ENCODE results near the gene MRTFA. TPM values are rescaled to one million over a fixed set of nuclear protein-coding genes. Genes with fewer than 3 reads are reported as not detected.

Gene MRTFA
- total RNA-seq, 4 donors from 2014 or later, result 32.6 to 173 (median 76.1) TPM

GRCh38 chr22:40406063-40406890, 230.2 kb downstream of the MRTFA start:
- TF ChIP-seq, protein P1, sequence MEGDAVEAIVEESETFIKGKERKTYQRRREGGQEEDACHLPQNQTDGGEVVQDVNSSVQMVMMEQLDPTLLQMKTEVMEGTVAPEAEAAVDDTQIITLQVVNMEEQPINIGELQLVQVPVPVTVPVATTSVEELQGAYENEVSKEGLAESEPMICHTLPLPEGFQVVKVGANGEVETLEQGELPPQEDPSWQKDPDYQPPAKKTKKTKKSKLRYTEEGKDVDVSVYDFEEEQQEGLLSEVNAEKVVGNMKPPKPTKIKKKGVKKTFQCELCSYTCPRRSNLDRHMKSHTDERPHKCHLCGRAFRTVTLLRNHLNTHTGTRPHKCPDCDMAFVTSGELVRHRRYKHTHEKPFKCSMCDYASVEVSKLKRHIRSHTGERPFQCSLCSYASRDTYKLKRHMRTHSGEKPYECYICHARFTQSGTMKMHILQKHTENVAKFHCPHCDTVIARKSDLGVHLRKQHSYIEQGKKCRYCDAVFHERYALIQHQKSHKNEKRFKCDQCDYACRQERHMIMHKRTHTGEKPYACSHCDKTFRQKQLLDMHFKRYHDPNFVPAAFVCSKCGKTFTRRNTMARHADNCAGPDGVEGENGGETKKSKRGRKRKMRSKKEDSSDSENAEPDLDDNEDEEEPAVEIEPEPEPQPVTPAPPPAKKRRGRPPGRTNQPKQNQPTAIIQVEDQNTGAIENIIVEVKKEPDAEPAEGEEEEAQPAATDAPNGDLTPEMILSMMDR (IDR thresholded peaks at IDR 0.05), result no peak
- no peak for TF ChIP-seq POLR2A (IDR thresholded peaks at IDR 0.05)
- no peaks in the 10 kb centered on the region for H3K9me3 ChIP-seq
- no peaks in the 10 kb centered on the region for H3K36me3 ChIP-seq
- H3K27me3 ChIP-seq, result no peaks in the 10 kb centered on the region
- H3K4me3 ChIP-seq, result no peak overlapping the region
- H3K27ac ChIP-seq, result no peak overlapping the region
- no peaks in the 10 kb centered on the region for H3K4me1 ChIP-seq
- DNase-seq, result no peak
- intact Hi-C loops (cut with DNase I; ENCODE audit: low total_unique reads), result no loop called here

DNA sequence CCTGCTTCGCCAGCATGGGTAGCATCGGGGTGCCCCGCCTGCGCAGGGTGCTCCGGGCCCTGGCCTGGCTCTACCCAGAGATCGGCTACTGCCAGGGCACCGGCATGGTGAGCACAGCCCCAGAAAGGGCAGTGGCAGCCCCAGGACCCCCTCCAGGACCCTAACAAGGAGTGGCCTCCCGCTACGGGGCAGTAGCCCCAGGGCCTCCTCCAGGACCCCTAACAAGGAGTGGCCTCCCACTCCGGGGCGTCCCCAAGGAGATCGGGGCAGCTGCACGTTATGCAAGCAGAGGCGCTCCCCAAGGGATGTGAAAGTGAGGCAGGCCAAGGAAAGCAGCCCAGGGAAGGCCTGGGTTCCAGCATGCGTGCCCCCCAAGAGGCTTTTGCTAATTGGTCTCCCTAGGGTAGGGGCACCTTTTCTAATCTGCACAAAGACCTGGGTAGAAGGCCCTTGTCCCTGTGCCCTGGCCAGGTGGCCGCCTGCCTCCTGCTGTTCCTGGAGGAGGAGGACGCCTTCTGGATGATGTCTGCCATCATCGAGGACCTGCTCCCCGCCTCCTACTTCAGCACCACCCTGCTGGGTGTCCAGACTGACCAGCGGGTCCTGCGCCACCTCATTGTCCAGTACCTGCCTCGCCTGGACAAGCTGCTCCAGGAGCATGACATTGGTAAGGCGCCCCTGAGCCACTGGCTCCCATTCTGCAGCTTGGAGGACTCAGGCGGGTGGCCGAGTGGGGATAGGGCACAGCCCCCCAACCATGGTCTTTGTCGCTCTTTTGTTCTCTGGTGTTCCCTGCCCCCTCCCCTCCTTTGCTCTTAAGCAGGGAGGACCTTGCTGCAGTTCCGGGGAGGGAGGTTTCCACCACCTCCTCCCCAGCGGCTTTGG, 231.1 kb downstream of the MRTFA start:
- TF ChIP-seq, protein P1 (IDR thresholded peaks at IDR 0.05), result no peak
- TF ChIP-seq POLR2A (IDR thresholded peaks at IDR 0.05), result no peak
- intact Hi-C loops (cut with DNase I; ENCODE audit: low total_unique reads), result no loop called here
- no peak for DNase-seq
- no peaks in the 10 kb centered on the region for H3K4me1 ChIP-seq
- no peak overlapping the region for H3K27ac ChIP-seq
- H3K9me3 ChIP-seq, result no peaks in the 10 kb centered on the region
- no peaks in the 10 kb centered on the region for H3K36me3 ChIP-seq
- no peak overlapping the region for H3K4me3 ChIP-seq
- no peaks in the 10 kb centered on the region for H3K27me3 ChIP-seq

- TF ChIP-seq POLR2A (IDR thresholded peaks at IDR 0.05), result no peak
- TF ChIP-seq, protein P1 (IDR thresholded peaks at IDR 0.05), result no peak
- intact Hi-C loops (cut with DNase I; ENCODE audit: low total_unique reads), result no loop called here
- Histone ChIP-seq H3K27ac (no peak overlapping the region), H3K27me3 (no peaks in the 10 kb centered on the region), H3K36me3 (no peaks in the 10 kb centered on the region), H3K9me3 (no peaks in the 10 kb centered on the region), H3K4me3 (no peak overlapping the region), H3K4me1 (no peaks in the 10 kb centered on the region)
- no peak for DNase-seq
Measured at GRCh38 chr22:40404251-40405177, 232.0 kb downstream of the MRTFA start.

DNA sequence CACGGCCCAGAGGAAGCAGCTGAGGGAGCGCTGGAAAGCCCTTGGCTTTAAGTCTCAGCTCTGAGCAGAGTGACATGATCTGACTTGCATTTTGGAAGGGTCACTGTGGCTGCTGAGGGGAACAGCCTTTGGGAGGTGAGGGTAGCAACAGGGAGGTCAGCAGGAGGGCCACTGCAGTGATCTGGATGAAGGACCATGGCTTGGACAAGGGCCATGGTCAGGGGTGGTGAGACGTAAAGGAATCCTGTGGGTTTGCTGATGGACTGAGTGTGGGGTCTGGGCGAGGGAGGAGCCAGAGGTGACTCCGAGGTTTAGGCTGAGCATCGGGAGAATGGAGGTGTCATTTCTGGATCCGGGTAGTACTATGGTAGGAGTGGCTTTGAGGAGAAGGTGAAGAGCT, 232.9 kb downstream of the MRTFA start:
- Histone ChIP-seq H3K27me3 (no peaks in the 10 kb centered on the region), H3K4me3 (no peak overlapping the region), H3K9me3 (no peaks in the 10 kb centered on the region), H3K4me1 (no peaks in the 10 kb centered on the region), H3K27ac (no peak overlapping the region), H3K36me3 (no peaks in the 10 kb centered on the region)
- intact Hi-C loops (cut with DNase I; ENCODE audit: low total_unique reads), result no loop called here
- TF ChIP-seq, protein P1 (IDR thresholded peaks at IDR 0.05), result no peak
- TF ChIP-seq POLR2A (IDR thresholded peaks at IDR 0.05), result no peak
- no peak for DNase-seq

Data from uterus (tissue), 4 donors.